ENCODE measurements around the gene KLHL36. TPM values are rescaled to one million over a fixed set of nuclear protein-coding genes. Genes with fewer than 3 reads are reported as not detected.

Gene KLHL36
- total RNA-seq, 1 experiment from 2014 or later = 36.7 TPM

DNA sequence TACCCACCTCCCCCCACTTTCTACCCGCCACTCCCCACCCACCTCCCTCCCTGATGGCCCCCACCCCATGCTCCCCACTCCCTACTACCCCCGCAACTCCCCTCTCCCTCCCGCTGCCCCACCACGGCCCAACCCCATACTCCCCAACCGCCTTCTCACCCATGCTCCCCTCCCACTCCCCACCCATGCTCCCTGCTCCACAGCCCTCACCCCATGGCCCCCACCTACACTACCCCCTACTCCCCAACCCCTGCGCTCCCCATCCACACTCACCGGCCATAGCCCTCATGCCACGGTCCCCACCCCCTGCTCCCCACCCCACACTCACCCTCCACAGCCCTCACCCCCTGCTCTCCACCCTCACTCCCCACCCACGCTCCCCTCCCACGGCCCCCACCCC is 44.4 kb upstream of the KLHL36 start:
- no peak overlapping the region for H3K4ac ChIP-seq (ENCODE audit: low read depth, low read length)
- Mint-ChIP-seq H3K27me3 (ENCODE audit: low read depth) (peaks cover 3% of the 10 kb centered on the region; the same call in 1 of the 2 replicates), H3K9me3 (peaks cover 5 to 7% of the 10 kb centered on the region in 2 experiments; a peak in 3 of 5 replicates), H3K36me3 (ENCODE audit: insufficient read depth in 1 of 3, low read depth in 3 of 3) (peaks cover 9 to 15% (median 12%) of the 10 kb centered on the region in 3 experiments), H3K27ac (no peak overlapping the region), H3K4me3 (no peak overlapping the region), H3K4me1 (peaks cover 43 to 50% of the 10 kb centered on the region in 2 experiments)
- H3K56ac ChIP-seq (ENCODE audit: insufficient read length, low read depth, low read length) = no peak overlapping the region
- no peak overlapping the region for H3K14ac ChIP-seq (ENCODE audit: insufficient read depth, low read length)
- H2AK5ac ChIP-seq (ENCODE audit: insufficient read length, low read length) = no peak overlapping the region
- no peak overlapping the region for H3K27ac ChIP-seq (ENCODE audit: insufficient read length, low read depth, low read length)
- H4K91ac ChIP-seq (ENCODE audit: insufficient read length, low read depth, low read length) = no peak overlapping the region
- no peak overlapping the region for H2BK12ac ChIP-seq (ENCODE audit: insufficient read length, low read depth, low read length)
- no peaks in the 10 kb centered on the region for H3K9me3 ChIP-seq (ENCODE audit: control insufficient read depth, low read depth, low read length)
- H2BK15ac ChIP-seq (ENCODE audit: low read depth, low read length) = no peak overlapping the region
- H3K23me2 ChIP-seq (ENCODE audit: insufficient read length, low read depth, low read length, poor library complexity, severe bottlenecking) = no peaks in the 10 kb centered on the region
- H3K23ac ChIP-seq (ENCODE audit: insufficient read length, low read depth, low read length) = no peak overlapping the region
- no peak overlapping the region for H3K4me2 ChIP-seq (ENCODE audit: insufficient read depth, insufficient read length, low read length)
- peaks cover 3% of the 10 kb centered on the region for H3K79me1 ChIP-seq (ENCODE audit: insufficient read depth, low read depth, low read length, poor library complexity, severe bottlenecking)
- H4K20me1 ChIP-seq (ENCODE audit: control insufficient read depth, insufficient read depth, insufficient read length) = no peaks in the 10 kb centered on the region
- peaks cover 4% of the 10 kb centered on the region; the same call in 1 of the 2 replicates for H3K4me1 ChIP-seq (ENCODE audit: insufficient read depth, low read length)
- H2BK20ac ChIP-seq (ENCODE audit: low read depth, low read length, poor library complexity, severe bottlenecking) = no peak overlapping the region
- no peak overlapping the region for H3K18ac ChIP-seq (ENCODE audit: insufficient read length, low read depth, low read length)
- H2BK5ac ChIP-seq (ENCODE audit: insufficient read length, low read length) = no peak overlapping the region
- no peak overlapping the region for H2BK120ac ChIP-seq (ENCODE audit: low read depth, low read length, poor library complexity, severe bottlenecking)
- no peak for DNase-seq
- no peak overlapping the region for H4K5ac ChIP-seq (ENCODE audit: insufficient read length, low read depth, low read length)
- no CpG with 5 or more reads among the region's 10 CpGs for WGBS (ENCODE audit: extremely low coverage, insufficient read length, low lambda C conversion rate)
- H3K79me2 ChIP-seq (ENCODE audit: insufficient read depth, low read length) = peaks cover 3% of the 10 kb centered on the region; the same call in 1 of the 2 replicates
- H2AFZ ChIP-seq (ENCODE audit: low read length) = no peak overlapping the region
- H3T11ph ChIP-seq (ENCODE audit: low read length) = no peak overlapping the region
- TF ChIP-seq CTCF (conservative IDR thresholded peaks at IDR 0.05) = no peak
- no peak overlapping the region for H3K9ac ChIP-seq (ENCODE audit: extremely low read depth, insufficient read length, low read length)
- H3K27me3 ChIP-seq (ENCODE audit: insufficient read depth, low read length) = no peaks in the 10 kb centered on the region
- no peak overlapping the region for H4K8ac ChIP-seq (replicated peaks; ENCODE audit: insufficient read length, low read depth, low read length)
